HEK293T (cell line): ENCODE results near the gene SETD3.

Experiments
- ARNT ChIP-seq: fragments of 450-650 bp; IDR thresholded peaks from 2 replicates; pipeline ENCODE4 v1.6.1; 2017; ENCODE audit warnings: mild to moderate bottlenecking
- BHLHE40 ChIP-seq: fragments of 450-650 bp; IDR thresholded peaks from 2 replicates; pipeline ENCODE4 v1.6.1; 2016; ENCODE audit warnings: mild to moderate bottlenecking, moderate library complexity, borderline replicate concordance
- ELF4 ChIP-seq: fragments of 450-650 bp; IDR thresholded peaks from 2 replicates; pipeline ENCODE4 v1.6.1; 2017; ENCODE audit warnings: antibody characterized with exemption
- FOXA1 ChIP-seq: fragments of 450-650 bp; IDR thresholded peaks from 2 replicates; pipeline ENCODE4 v1.6.1; 2016; ENCODE audit warnings: mild to moderate bottlenecking
- FOXM1 ChIP-seq: fragments of 450-650 bp; IDR thresholded peaks from 2 replicates; pipeline ENCODE4 v1.6.1; 2017; ENCODE audit warnings: mild to moderate bottlenecking, borderline replicate concordance
- HDGF ChIP-seq: fragments of 450-650 bp; IDR thresholded peaks from 2 replicates; pipeline ENCODE4 v1.6.1; 2017; ENCODE audit warnings: antibody characterized with exemption, borderline replicate concordance
- NFRKB ChIP-seq: fragments of 450-650 bp; IDR thresholded peaks from 2 replicates; pipeline ENCODE4 v1.6.1; 2016; ENCODE audit warnings: mild to moderate bottlenecking, moderate library complexity
- SP1 ChIP-seq: fragments of 450-650 bp; IDR thresholded peaks from 2 replicates; pipeline ENCODE4 v1.6.1; 2017
- SUZ12 ChIP-seq: fragments of 450-650 bp; IDR thresholded peaks from 2 replicates; pipeline ENCODE4 v1.6.1; 2016; ENCODE audit warnings: mild to moderate bottlenecking
- TARDBP ChIP-seq: fragments of 450-650 bp; IDR thresholded peaks from 2 replicates; pipeline ENCODE4 v1.6.1; 2016
- ZNF384 ChIP-seq: fragments of 450-650 bp; IDR thresholded peaks from 2 replicates; pipeline ENCODE4 v1.6.1; 2016

DNA sequence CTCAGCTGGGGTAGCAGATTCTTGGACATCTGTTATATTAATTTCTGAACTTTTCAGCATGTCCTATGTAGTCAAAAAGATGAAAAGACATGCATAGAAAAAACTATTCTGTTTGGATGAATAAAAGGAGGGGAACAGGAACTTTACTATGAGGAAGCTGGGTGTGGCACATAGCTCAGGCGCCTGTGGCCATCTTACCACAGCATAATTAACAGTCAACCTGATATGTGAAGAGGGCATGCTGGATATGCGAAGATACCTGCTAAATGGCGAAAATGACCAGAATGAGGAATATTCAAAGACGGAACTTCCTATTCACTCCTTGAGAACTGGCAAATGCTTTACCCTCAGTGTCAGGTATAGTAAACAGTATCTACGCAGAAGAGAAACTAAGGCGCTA lies 18.4 kb downstream of the SETD3 start:
- no peak for TF ChIP-seq FOXM1
- no peak for TF ChIP-seq SUZ12
- TF ChIP-seq SP1: no peak
- TF ChIP-seq HDGF: no peak
- no peak for TF ChIP-seq ELF4
- TF ChIP-seq ZNF384: no peak
- TF ChIP-seq TARDBP: no peak
- no peak for TF ChIP-seq FOXA1
- no peak for TF ChIP-seq BHLHE40
- no peak for TF ChIP-seq ARNT
- TF ChIP-seq NFRKB: no peak
